Gastrocnemius medialis (tissue), 4 donors: ENCODE data around the gene CD19.
"Not testable (repeated sequence)": the region's sequence is repeated elsewhere in the genome, so short reads cannot be mapped to it uniquely, and the experiment has no call there.

ENCODE experiments used
- CTCF ChIP-seq, 5 experiments: fragments of 450-650 bp in 3 of 5; fragments of 200-600 bp in 2 of 5; sonication (generic) in 2 of 5; IDR thresholded peaks in 4 of 5; conservative IDR thresholded peaks in 1 of 5; 1 replicate in 4 of 5; 2 replicates in 1 of 5; pipeline ENCODE4 v1.5.1; 2016 to 2019; ENCODE audit warnings: antibody characterized with exemption in 5 of 5, mild to moderate bottlenecking in 3 of 5, moderate library complexity in 3 of 5
- POLR2A ChIP-seq, 2 donors: fragments of 450-650 bp; IDR thresholded peaks; one replicate each; pipeline ENCODE4 v1.6.1; 2017; ENCODE audit warnings: antibody characterized with exemption in 2 of 2, mild to moderate bottlenecking in 2 of 2, moderate library complexity in 2 of 2

GRCh38 chr16:28890355-28890754 lies 41.4 kb upstream of the CD19 start:
- TF ChIP-seq CTCF (IDR thresholded peaks at IDR 0.05 in 4 of 5, conservative IDR thresholded peaks at IDR 0.05 in 1 of 5); POLR2A (IDR thresholded peaks at IDR 0.05): not testable (repeated sequence)
